Bone marrow (tissue), 2 donors: ENCODE results near the gene CYP2F1.
A peak's percentile ranks its signal among the peaks of the same experiment; 100 is the strongest.
"Not testable (repeated sequence)": the region's sequence is repeated elsewhere in the genome, so short reads cannot be mapped to it uniquely, and the experiment has no call there.

ENCODE experiments used
- DNase-seq, 2 donors: peaks; one replicate each; lab custom pipeline; 2025; lab: John Stamatoyannopoulos, UW

The CYP2F1 gene

GRCh38 chr19:41127362-41127761 is 13.1 kb downstream of the CYP2F1 start:
- DNase-seq, result not testable (repeated sequence)

GRCh38 chr19:41127801-41128300 is 13.6 kb downstream of the CYP2F1 start:
- peak in 1 of 2 donors; percentile 68 for DNase-seq

GRCh38 chr19:41128692-41129091 is 14.5 kb downstream of the CYP2F1 start:
- no peak for DNase-seq

GRCh38 chr19:41131186-41131585 is 17.0 kb downstream of the CYP2F1 start:
- no peak for DNase-seq

- no peak for DNase-seq
These were observed 19.0 kb downstream of the CYP2F1 start for GRCh38 chr19:41133260-41133659.

GRCh38 chr19:41134616-41135015 is 20.4 kb downstream of the CYP2F1 start:
- no peak for DNase-seq

- peak in 1 of 2 donors; percentile 37 for DNase-seq
These were observed 21.5 kb downstream of the CYP2F1 start for GRCh38 chr19:41135390-41136384.

GRCh38 chr19:41136636-41137455 is 22.6 kb downstream of the CYP2F1 start:
- no peak for DNase-seq

- DNase-seq, result peak; percentile 35 to 79
These were observed 30.2 kb downstream of the CYP2F1 start for GRCh38 chr19:41144403-41144802.

GRCh38 chr19:41149831-41150230 is 35.6 kb downstream of the CYP2F1 start:
- no peak for DNase-seq

GRCh38 chr19:41150986-41151385 is 36.8 kb downstream of the CYP2F1 start:
- not testable (repeated sequence) for DNase-seq

- no peak for DNase-seq
These were observed 39.8 kb downstream of the CYP2F1 start for GRCh38 chr19:41154060-41154459.

- DNase-seq, result no peak
These were observed 42.0 kb downstream of the CYP2F1 start for GRCh38 chr19:41156207-41156606.

GRCh38 chr19:41159881-41160280 is 45.6 kb downstream of the CYP2F1 start:
- DNase-seq, result no peak

GRCh38 chr19:41161903-41162302 is 47.7 kb downstream of the CYP2F1 start:
- DNase-seq, result no peak

- no peak for DNase-seq
These were observed 52.9 kb downstream of the CYP2F1 start for GRCh38 chr19:41166944-41167804.

- DNase-seq, result no peak
These were observed 58.3 kb downstream of the CYP2F1 start for GRCh38 chr19:41172297-41173164.

- DNase-seq, result no peak
These were observed 60.2 kb downstream of the CYP2F1 start for GRCh38 chr19:41174297-41174928.

GRCh38 chr19:41175801-41176777 is 61.9 kb downstream of the CYP2F1 start:
- DNase-seq, result peak in 1 of 2 donors; percentile 98
